ENCODE results near the gene EPG5.
"Not testable (repeated sequence)": the region's sequence is repeated elsewhere in the genome, so short reads cannot be mapped to it uniquely, and the experiment has no call there.

Gene EPG5

DNA sequence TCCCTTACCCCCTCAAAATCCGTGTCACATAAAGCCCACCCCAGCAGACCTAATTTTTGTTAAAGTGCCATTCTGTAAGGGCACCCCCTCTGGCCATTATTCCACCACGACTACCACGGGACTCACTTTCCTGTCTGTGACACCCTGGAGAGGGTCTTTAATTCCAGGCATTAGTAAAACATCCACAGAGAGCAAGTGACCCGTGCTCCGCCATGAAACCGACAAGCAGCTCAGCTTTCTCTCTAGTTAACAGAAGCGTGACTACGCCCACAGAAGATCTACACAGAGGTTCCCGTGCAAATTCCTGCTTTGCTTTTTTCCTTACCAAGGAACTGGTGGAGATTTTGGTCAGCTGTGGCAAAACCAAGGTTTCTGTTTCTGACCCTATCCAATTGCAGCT, 137.3 kb downstream of the EPG5 start:
- TF ChIP-seq, protein P1, sequence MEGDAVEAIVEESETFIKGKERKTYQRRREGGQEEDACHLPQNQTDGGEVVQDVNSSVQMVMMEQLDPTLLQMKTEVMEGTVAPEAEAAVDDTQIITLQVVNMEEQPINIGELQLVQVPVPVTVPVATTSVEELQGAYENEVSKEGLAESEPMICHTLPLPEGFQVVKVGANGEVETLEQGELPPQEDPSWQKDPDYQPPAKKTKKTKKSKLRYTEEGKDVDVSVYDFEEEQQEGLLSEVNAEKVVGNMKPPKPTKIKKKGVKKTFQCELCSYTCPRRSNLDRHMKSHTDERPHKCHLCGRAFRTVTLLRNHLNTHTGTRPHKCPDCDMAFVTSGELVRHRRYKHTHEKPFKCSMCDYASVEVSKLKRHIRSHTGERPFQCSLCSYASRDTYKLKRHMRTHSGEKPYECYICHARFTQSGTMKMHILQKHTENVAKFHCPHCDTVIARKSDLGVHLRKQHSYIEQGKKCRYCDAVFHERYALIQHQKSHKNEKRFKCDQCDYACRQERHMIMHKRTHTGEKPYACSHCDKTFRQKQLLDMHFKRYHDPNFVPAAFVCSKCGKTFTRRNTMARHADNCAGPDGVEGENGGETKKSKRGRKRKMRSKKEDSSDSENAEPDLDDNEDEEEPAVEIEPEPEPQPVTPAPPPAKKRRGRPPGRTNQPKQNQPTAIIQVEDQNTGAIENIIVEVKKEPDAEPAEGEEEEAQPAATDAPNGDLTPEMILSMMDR (IDR thresholded peaks at IDR 0.05; ENCODE audit: low read depth, low read length): no peak
- no peak overlapping the region for H3K4me3 ChIP-seq (replicated peaks in 1 of 2; ENCODE audit: low read depth in 2 of 2, low read length in 2 of 2)
- DNase-seq (ENCODE audit: low read depth in 2 of 2): no peak

DNA sequence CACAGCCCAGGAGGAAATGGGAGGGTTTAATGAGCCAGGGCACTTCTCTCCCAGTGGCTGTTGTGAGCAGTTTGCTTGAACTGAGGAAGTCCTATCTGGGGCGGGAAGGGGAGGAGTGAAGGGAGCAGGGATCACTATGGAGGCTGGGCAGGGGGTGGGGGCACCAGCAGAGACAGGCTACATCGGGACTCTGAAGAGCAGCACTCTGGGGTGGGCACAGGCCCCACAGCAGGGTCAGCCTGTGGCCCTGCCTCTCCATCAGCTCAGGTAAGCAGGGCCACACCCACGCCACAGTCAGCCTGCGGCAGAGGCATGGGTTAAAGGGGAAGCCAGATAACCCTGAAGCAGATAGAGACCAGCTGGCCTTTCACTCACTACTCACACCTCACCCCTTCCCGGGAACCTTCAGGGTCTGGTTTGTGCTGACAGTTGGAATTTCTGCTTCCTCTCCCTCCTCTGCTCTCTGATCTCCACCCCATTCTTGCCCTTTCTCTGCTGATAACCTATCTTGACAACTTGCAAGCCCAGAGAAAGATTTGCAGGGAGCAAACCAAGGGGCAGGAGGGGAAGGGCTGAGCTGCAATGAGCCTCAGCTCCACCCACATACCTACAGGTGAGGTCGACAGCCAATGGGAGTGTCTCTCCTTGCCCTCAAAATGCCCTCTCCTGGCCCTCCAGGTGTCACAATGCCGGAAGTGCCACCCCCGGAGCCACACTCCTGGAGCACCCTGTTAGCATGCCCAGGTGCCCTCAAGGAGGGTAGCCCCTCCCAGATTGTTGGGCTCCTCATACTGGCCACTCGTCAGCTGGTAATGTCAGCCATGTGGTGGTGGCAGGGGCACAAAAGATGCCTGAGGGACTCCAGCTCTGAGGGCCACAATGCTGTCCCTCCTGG, 138.0 kb downstream of the EPG5 start:
- peak in 1 of 2 donors; percentile 38 for DNase-seq (ENCODE audit: low read depth in 2 of 2)
- TF ChIP-seq, protein P1 (IDR thresholded peaks at IDR 0.05; ENCODE audit: low read depth, low read length): no peak
- H3K4me3 ChIP-seq (replicated peaks in 1 of 2; ENCODE audit: low read depth in 2 of 2, low read length in 2 of 2): no peak overlapping the region

DNA sequence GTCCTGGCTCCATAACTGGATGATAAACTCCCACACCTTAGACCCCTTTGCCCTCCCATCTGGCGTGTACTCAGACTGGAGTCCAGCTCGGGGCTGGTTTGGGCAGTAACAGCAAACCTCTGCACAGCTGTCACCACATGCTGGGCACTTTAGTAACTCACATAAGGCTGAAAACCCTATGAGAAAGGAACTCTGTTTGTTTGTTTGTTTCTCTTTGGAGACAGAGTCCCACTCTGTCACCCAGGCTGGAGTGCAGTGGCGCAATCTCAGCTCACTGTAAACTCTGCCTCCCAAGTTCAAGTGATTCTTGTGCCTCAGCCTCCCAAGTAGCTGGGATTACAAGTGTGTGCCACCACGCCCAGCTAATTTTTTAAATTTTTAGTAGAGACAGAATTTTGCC, 140.4 kb downstream of the EPG5 start:
- peak in 1 of 2 donors; percentile 40 for DNase-seq (ENCODE audit: low read depth in 2 of 2)
- H3K4me3 ChIP-seq (replicated peaks in 1 of 2; ENCODE audit: low read depth in 2 of 2, low read length in 2 of 2): not testable (repeated sequence)

DNA sequence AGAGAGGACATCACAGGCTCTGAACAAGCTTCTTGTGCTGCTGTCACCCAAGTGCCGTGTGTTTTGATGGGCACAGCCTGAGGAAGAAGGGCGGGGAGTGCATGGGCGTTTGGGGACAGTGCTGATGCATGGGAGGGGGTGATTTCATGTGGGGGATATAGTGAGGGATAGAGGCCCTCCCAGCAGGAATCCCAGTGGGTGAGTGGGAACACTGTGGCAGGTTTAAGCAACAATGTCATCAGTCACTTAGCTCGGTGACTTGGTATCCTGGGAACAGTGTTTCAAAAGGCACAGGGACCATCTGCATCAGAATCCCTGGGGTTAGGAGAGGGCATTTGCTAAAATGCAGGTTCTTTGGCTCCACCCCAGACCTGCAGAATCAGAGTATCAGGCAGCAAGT, 141.0 kb downstream of the EPG5 start:
- no peak for DNase-seq (ENCODE audit: low read depth in 2 of 2)
- H3K4me3 ChIP-seq (replicated peaks in 1 of 2; ENCODE audit: low read depth in 2 of 2, low read length in 2 of 2): no peak overlapping the region
- TF ChIP-seq, protein P1 (IDR thresholded peaks at IDR 0.05; ENCODE audit: low read depth, low read length): no peak

DNA sequence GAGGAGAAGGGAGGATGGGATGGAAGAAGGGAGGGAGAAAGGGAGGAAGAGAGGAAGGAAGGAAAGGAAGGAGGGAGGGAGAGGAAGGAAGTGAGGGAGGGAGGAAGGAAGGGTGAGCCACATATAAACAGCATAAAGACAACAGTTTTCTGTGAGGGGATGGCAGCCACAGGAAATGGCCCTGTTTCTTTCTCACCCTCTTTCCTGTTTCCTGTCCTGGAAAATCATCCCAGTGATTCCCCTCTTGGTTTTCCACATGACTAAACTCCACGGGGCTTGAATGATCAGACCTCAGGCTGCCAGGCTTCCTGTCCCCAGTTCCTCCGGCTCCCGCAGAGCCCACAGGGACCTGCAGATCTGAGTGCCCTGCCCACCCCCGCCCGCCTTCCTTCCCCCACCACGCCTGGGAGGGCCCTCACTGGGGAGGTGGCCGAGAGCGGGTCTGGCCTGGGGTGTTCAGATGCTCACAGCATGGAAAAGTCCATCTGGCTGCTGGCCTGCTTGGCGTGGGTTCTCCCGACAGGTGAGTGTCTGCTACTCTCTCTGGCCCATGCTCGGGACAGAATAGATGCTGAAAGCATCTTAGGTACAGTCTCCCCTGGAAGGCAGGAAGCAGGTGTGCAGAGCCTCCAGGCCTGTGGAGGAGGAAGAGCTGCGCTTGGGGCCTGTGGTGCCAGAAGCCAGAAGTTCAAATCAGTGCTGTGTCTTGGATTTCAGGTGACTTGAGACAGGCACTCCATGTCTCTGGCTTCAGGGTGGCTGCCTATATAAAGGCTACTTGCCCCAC, 141.7 kb downstream of the EPG5 start, which contains the start of gene SIGLEC15:
Gene SIGLEC15, plus strand, starts transcription at position 418 of the 787 bp plus-strand sequence. Its CDS starts 54 bp downstream, at position 472.
- DNase-seq (ENCODE audit: low read depth in 2 of 2): peak in 1 of 2 donors; percentile 36
- no peak within 1 kb of the TSS for H3K4me3 ChIP-seq (replicated peaks in 1 of 2; ENCODE audit: low read depth in 2 of 2, low read length in 2 of 2)
- TF ChIP-seq, protein P1 (IDR thresholded peaks at IDR 0.05; ENCODE audit: low read depth, low read length): no peak

DNA sequence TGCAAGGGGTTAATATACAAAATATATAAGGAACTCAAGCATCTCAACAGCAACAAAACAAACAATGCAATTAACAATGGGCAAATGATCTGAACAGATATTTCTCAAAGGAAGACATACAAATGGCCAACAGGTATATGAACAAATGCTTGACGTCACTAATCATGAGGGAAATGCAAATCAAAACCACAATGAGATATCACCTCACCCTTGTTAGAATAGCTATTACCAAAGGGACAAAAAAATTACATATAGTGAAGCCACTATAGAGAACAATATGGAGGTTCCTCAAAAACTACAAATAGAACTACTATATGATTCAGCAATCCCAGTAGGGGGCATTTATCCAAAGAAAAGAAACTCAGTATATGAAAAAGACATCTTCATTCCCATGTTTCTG, 145.4 kb downstream of the EPG5 start:
- H3K4me3 ChIP-seq (replicated peaks in 1 of 2; ENCODE audit: low read depth in 2 of 2, low read length in 2 of 2): no peak overlapping the region
- TF ChIP-seq, protein P1 (IDR thresholded peaks at IDR 0.05; ENCODE audit: low read depth, low read length): no peak
- DNase-seq (ENCODE audit: low read depth in 2 of 2): no peak

DNA sequence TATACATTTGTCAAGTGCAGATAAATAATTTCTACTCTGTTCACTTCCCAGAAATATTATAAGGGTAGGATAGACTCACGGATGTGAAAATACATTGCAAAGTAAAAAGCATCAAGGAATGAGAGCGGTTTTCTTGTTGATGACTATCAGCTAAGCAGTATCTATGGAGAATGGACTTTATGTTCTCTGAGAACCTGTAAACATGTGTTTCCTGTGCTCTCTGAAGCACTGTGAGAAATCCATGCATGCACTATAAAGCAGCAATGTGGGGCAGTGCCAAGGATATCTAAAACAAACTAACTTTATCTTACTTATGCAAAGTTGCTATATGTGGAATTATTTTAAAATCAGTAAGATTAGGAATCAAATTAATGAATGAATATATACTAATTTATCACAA, 146.1 kb downstream of the EPG5 start:
- DNase-seq (ENCODE audit: low read depth in 2 of 2): no peak
- TF ChIP-seq, protein P1 (IDR thresholded peaks at IDR 0.05; ENCODE audit: low read depth, low read length): no peak
- H3K4me3 ChIP-seq (replicated peaks in 1 of 2; ENCODE audit: low read depth in 2 of 2, low read length in 2 of 2): no peak overlapping the region
